IMR-90 (cell line): Measurements from ENCODE around the gene DYRK1A.

Experiments
- CEBPB ChIP-seq: IDR thresholded peaks from 2 replicates; pipeline ENCODE4 v1.6.1; 2012; ENCODE audit warnings: low read depth, low read length, improper control_type of control experiment
- CTCF ChIP-seq: conservative IDR thresholded peaks from 2 replicates; pipeline ENCODE4 v1.5.1; 2012; ENCODE audit warnings: mild to moderate bottlenecking, low read depth, low read length, improper control_type of control experiment
- ELK1 ChIP-seq: fragments of 150-350 bp; IDR thresholded peaks from 2 replicates; pipeline ENCODE4 v1.6.1; 2016; ENCODE audit warnings: low read depth, mild to moderate bottlenecking, low read length, moderate library complexity, borderline replicate concordance
- FOS ChIP-seq: fragments of 150-350 bp; IDR thresholded peaks from 2 replicates; pipeline ENCODE4 v1.6.1; 2016; ENCODE audit warnings: low read depth, low read length
- MAZ ChIP-seq: IDR thresholded peaks from 2 replicates; pipeline ENCODE4 v1.6.1; 2012; ENCODE audit warnings: low read depth, mild to moderate bottlenecking, low read length, improper control_type of control experiment, moderate library complexity, borderline replicate concordance
- MXI1 ChIP-seq: IDR thresholded peaks from 2 replicates; pipeline ENCODE4 v1.6.1; 2012; ENCODE audit warnings: low read depth, mild to moderate bottlenecking, low read length, moderate library complexity, borderline replicate concordance
- NFE2L2 ChIP-seq: fragments of 150-350 bp; IDR thresholded peaks from 2 replicates; pipeline ENCODE4 v1.6.1; 2016; ENCODE audit warnings: low read depth, mild to moderate bottlenecking, low read length
- POLR2A ChIP-seq: IDR thresholded peaks from 2 replicates; pipeline ENCODE4 v1.6.1; 2012; ENCODE audit warnings: mild to moderate bottlenecking, low read depth, low read length
- RAD21 ChIP-seq: IDR thresholded peaks from 2 replicates; pipeline ENCODE4 v1.6.1; 2012; ENCODE audit warnings: low read length, improper control_type of control experiment
- SMC3 ChIP-seq: fragments of 150-350 bp; IDR thresholded peaks from 2 replicates; pipeline ENCODE4 v1.6.1; 2016; ENCODE audit warnings: low read depth, mild to moderate bottlenecking, antibody characterized with exemption, low read length, moderate library complexity
- USF2 ChIP-seq: fragments of 150-350 bp; IDR thresholded peaks from 2 replicates; pipeline ENCODE4 v1.6.1; 2017; ENCODE audit warnings: mild to moderate bottlenecking, antibody characterized with exemption, low read length, low read depth

GRCh38 chr21:37484535-37485474 lies 118.2 kb downstream of the DYRK1A start:
- no peak for TF ChIP-seq RAD21
- TF ChIP-seq CTCF: no peak
- TF ChIP-seq SMC3: no peak
- TF ChIP-seq POLR2A: no peak
- TF ChIP-seq MXI1: no peak
- TF ChIP-seq ELK1: no peak
- no peak for TF ChIP-seq FOS
- no peak for TF ChIP-seq USF2
- no peak for TF ChIP-seq MAZ
- no peak for TF ChIP-seq CEBPB
- no peak for TF ChIP-seq NFE2L2
